ENCODE data around the gene ATN1. TPM values are rescaled to one million over a fixed set of nuclear protein-coding genes. Genes with fewer than 3 reads are reported as not detected.

ATN1 gene
- total RNA-seq, 1 experiment from 2014 or later = 3.1 TPM

DNA sequence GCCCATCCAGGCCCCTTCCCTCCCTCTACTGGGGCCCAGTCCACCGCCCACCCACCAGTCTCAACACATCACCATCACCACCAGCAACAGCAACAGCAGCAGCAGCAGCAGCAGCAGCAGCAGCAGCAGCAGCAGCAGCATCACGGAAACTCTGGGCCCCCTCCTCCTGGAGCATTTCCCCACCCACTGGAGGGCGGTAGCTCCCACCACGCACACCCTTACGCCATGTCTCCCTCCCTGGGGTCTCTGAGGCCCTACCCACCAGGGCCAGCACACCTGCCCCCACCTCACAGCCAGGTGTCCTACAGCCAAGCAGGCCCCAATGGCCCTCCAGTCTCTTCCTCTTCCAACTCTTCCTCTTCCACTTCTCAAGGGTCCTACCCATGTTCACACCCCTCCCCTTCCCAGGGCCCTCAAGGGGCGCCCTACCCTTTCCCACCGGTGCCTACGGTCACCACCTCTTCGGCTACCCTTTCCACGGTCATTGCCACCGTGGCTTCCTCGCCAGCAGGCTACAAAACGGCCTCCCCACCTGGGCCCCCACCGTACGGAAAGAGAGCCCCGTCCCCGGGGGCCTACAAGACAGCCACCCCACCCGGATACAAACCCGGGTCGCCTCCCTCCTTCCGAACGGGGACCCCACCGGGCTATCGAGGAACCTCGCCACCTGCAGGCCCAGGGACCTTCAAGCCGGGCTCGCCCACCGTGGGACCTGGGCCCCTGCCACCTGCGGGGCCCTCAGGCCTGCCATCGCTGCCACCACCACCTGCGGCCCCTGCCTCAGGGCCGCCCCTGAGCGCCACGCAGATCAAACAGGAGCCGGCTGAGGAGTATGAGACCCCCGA lies 9.1 kb downstream of the ATN1 start:
- DNase-seq (ENCODE audit: low read depth, low spot score) = no peak
- in situ Hi-C loops (cut with HindIII; ENCODE audit: low pct_unique_long_range_greater_than_20kb, low sequenced_read_pairs) = no loop called here

- peak; percentile 95 for DNase-seq (ENCODE audit: low read depth, low spot score)
- in situ Hi-C loops (cut with HindIII; ENCODE audit: low pct_unique_long_range_greater_than_20kb, low sequenced_read_pairs) = no loop called here
These were observed 10.0 kb downstream of the ATN1 start for GRCh38 chr12:6937481-6938352.

DNA sequence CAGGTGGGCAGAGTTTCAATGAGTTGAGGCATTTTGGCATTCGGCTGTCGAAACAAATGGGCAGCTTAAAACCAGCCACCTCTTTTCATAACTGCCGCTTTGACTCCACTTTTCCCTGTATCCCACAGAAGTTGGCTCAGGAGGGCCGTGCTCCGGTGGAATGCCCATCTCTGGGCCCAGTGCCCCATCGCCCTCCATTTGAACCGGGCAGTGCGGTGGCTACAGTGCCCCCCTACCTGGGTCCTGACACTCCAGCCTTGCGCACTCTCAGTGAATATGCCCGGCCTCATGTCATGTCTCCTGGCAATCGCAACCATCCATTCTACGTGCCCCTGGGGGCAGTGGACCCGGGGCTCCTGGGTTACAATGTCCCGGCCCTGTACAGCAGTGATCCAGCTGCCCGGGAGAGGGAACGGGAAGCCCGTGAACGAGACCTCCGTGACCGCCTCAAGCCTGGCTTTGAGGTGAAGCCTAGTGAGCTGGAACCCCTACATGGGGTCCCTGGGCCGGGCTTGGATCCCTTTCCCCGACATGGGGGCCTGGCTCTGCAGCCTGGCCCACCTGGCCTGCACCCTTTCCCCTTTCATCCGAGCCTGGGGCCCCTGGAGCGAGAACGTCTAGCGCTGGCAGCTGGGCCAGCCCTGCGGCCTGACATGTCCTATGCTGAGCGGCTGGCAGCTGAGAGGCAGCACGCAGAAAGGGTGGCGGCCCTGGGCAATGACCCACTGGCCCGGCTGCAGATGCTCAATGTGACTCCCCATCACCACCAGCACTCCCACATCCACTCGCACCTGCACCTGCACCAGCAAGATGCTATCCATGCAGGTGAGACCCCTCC lies 10.8 kb downstream of the ATN1 start:
- in situ Hi-C loops (cut with HindIII; ENCODE audit: low pct_unique_long_range_greater_than_20kb, low sequenced_read_pairs) = no loop called here
- no peak for DNase-seq (ENCODE audit: low read depth, low spot score)

DNA sequence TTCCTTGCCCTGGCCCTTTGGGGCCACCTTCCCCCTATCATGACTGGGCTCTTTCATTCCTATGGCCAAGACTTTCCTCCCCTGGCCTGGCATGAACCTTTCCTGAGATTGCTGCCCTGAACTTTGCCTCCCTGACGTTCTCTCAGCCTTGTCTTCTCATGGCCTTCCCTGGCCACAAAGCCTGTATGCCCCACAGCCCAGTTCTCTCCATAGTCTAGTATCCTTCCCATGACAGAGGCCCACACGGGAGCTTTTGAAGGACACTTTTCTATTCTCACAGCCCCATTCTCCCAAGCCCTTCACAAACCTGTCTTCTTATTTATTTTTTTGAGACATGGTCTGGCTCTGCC lies 11.4 kb downstream of the ATN1 start:
- no peak for DNase-seq (ENCODE audit: low read depth, low spot score)
- in situ Hi-C loops (cut with HindIII; ENCODE audit: low pct_unique_long_range_greater_than_20kb, low sequenced_read_pairs) = no loop called here

DNA sequence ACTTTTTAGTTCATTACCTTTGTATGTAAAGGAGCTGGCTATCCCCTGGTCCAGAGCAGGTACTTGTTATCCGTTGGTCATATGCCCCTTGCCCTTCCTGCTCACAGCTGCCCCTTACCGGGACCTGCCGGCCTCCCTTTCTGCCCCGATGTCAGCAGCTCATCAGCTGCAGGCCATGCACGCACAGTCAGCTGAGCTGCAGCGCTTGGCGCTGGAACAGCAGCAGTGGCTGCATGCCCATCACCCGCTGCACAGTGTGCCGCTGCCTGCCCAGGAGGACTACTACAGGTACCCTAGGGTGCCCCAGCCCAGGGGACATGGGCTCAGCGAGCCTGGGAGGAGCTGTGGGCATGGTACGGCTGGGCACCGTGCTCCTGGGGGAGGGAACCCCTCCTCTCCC lies 13.5 kb downstream of the ATN1 start:
- in situ Hi-C loops (cut with HindIII; ENCODE audit: low pct_unique_long_range_greater_than_20kb, low sequenced_read_pairs) = no loop called here
- no peak for DNase-seq (ENCODE audit: low read depth, low spot score)

- in situ Hi-C loops (cut with HindIII; ENCODE audit: low pct_unique_long_range_greater_than_20kb, low sequenced_read_pairs) = no loop called here
- no peak for DNase-seq (ENCODE audit: low read depth, low spot score)
These were observed 14.0 kb downstream of the ATN1 start for GRCh38 chr12:6941782-6942181.

DNA sequence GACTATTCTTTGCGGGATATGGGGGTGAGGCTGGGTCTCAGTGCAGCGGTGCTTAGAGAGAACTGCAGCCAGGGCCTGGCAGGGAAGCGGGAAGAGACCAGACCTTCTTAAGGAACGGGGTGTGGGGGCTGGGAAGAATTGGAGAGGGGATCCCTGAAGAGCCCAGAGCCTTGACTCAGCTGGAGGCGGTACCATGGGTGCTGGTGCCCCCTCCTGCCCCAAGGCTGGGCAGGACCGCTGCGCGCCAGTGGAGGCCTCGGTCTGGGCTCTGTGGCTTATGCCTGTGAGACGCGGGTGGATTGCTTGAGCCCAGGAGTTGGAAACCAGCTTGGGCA lies 14.5 kb downstream of the ATN1 start:
- no peak for DNase-seq (ENCODE audit: low read depth, low spot score)
- in situ Hi-C loops (cut with HindIII; ENCODE audit: low pct_unique_long_range_greater_than_20kb, low sequenced_read_pairs) = no loop called here

- DNase-seq (ENCODE audit: low read depth, low spot score) = peak; percentile 93
- in situ Hi-C loops (cut with HindIII; ENCODE audit: low pct_unique_long_range_greater_than_20kb, low sequenced_read_pairs) = no loop called here
These were observed 15.6 kb downstream of the ATN1 start for GRCh38 chr12:6943389-6943721.

- peak; percentile 97 for DNase-seq (ENCODE audit: low read depth, low spot score)
- in situ Hi-C loops (cut with HindIII; ENCODE audit: low pct_unique_long_range_greater_than_20kb, low sequenced_read_pairs) = no loop called here
These were observed 16.1 kb downstream of the ATN1 start, which contains the start of the genes C12orf57 and RNU7-1 for GRCh38 chr12:6943722-6944380. C12orf57 (plus strand) TSS chr12:6944022; CDS start chr12:6944122, 100 bp downstream. RNU7-1 (plus strand) TSS chr12:6943816.

GRCh38 chr12:6944381-6945186 lies 16.8 kb downstream of the ATN1 start:
- in situ Hi-C loops (cut with HindIII; ENCODE audit: low pct_unique_long_range_greater_than_20kb, low sequenced_read_pairs) = no loop called here
- DNase-seq (ENCODE audit: low read depth, low spot score) = peak; percentile 97

DNA sequence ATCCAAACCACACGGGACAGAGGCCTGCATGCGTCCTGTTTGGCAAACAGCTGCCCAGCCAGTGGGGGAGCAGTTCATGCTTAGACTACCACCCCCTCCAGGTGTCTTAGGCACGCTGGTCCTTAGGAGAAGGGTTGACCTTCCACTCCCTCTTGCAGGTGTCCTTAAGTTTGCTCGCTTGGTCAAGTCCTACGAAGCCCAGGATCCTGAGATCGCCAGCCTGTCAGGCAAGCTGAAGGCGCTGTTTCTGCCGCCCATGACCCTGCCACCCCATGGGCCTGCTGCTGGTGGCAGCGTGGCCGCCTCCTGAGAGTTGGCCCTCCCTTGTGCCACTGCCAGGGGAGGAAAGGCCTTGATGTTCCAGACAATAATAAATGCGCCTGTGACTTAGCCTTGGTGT lies 17.9 kb downstream of the ATN1 start:
- in situ Hi-C loops (cut with HindIII; ENCODE audit: low pct_unique_long_range_greater_than_20kb, low sequenced_read_pairs) = no loop called here
- DNase-seq (ENCODE audit: low read depth, low spot score) = no peak

DNA sequence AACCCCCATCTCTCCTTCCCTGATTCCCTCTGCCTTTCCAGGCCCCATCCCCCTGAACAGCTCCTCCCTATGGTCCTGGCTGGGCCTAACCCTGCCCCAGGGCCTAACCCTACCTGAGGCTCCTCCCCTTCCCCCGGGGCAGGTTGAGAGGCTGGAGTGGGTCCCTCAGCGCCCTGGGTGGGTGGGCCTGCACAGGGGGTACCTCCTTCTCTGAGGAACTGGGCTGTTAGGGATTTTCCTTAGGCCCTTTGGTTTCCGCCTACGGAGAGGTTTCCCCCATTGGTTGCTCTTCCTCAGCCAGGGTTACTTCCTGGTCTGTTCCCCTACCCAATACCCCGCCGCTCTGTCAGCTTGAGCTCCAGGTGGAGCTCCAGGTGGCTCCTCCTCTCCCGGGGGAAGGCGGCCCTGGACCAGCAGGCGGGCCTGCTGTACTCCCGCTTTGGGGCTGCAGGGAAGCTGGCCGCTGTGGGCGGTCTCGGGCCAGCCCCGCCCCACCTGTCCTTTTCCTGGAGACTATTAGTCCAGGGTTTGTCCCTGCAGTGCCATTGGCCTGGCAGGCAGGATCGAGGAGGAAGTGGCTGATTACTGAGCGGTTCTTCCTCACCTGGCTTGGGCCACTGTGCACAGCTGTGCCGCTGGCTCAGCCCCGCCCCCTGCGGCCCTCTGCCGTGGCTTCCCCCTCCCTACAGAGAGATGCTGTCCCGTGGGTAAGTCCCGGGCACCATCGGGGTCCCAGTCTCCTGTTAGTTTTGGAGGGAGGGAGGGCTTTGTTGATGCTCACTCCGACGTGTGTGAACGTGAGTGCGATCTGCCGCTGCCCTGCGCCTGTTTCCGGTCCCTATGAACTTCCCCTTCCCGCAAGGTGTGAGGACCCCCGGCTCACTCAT lies 18.5 kb downstream of the ATN1 start:
- no peak for DNase-seq (ENCODE audit: low read depth, low spot score)
- in situ Hi-C loops (cut with HindIII; ENCODE audit: low pct_unique_long_range_greater_than_20kb, low sequenced_read_pairs) = no loop called here

DNA sequence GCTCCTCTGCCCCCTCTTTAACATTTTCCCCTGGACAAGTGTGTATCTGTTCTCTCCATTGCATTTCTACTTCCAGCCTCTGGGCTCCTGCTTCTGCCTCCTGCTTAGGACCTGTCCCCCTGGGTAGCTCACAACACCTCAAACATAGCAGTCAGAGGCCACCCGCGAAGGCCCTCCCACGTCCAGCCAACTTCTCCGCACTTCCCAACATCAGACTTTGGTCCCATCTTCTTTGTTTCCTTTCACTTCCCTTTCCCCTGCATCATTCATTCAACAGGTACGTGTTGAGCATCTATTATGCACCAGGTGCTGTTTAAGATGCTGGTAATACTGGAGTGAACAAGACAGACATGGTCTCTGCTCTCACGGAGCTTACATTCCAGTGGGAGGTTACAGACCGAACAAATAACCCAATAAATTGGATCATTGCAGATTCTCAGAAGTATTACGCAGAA lies 19.2 kb downstream of the ATN1 start:
- DNase-seq (ENCODE audit: low read depth, low spot score) = no peak
- in situ Hi-C loops (cut with HindIII; ENCODE audit: low pct_unique_long_range_greater_than_20kb, low sequenced_read_pairs) = no loop called here

DNA sequence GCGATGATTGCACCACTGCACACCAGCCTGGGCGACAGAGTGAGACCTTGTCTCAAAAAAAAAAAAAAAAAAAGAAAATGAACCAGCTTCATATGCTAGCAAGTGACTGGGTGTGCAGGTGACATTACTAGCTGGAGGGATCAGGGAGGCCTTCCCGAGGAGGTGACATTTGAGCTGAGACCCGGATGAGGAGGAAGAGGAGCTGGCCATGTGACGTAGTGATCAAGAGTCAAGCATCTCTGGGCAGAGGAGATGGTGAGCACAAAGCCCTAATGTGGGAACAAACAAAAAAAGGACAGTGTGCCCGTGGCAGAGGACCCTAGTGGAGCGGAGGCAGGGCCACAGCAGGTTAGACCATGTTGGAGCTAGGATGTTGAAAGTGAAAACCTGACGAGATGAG lies 19.9 kb downstream of the ATN1 start:
- no peak for DNase-seq (ENCODE audit: low read depth, low spot score)
- in situ Hi-C loops (cut with HindIII; ENCODE audit: low pct_unique_long_range_greater_than_20kb, low sequenced_read_pairs) = no loop called here

DNA sequence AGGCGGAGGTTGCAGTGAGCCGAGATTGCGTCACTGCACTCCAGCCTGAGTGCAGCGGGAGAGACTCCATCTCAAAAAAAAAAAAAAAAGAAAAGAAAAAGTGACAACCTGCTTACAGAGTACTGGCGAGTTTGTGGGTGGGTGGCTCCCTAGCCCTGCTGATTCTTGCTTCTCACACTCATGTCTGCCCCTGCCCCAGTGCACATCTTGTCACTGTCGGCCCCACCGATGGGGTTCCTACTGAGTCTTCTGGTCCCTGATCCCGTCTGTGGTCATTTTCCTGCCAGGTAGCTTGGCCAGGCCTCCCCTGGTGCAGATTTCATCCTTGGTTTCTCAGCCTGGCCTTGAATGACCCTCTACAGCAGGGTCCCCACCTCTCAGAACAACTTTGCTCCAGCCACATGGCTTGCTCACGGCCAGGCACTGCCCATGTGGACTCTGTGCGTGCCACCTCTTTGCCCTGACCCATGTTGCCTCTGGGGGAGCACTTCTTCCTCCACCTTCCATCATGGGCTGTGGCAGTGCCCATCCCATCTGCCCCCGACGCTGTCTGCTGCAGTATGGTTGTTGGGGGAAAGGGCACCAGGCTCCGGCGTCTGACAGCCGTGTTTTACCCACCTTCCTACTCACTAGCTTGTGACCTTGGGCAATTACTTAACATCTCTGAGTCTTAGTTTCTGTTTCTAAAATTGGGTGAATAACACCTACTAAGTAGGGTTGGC lies 21.3 kb downstream of the ATN1 start:
- in situ Hi-C loops (cut with HindIII; ENCODE audit: low pct_unique_long_range_greater_than_20kb, low sequenced_read_pairs) = no loop called here
- no peak for DNase-seq (ENCODE audit: low read depth, low spot score)

Measured in SK-MEL-5 (cell line).